ENCODE measurements around the gene IL1R2. TPM values are rescaled to one million over a fixed set of nuclear protein-coding genes. Genes with fewer than 3 reads are reported as not detected.

Gene IL1R2
- total and polyA plus RNA-seq, 9 of the 15 experiments (the other 6 are each of a cell fraction or from before 2014, with no cell fraction given) = 0.13 TPM; not detected in 8

- TF ChIP-seq SMC3 (conservative IDR thresholded peaks at IDR 0.05; ENCODE audit: insufficient read depth, low read depth, low read length) (no peak), KLF6 (CRISPR knock-in tag; IDR thresholded peaks at IDR 0.05; ENCODE audit: borderline replicate concordance) (no peak), CBFA2T2 (conservative IDR thresholded peaks at IDR 0.05) (peak; percentile 63), XRCC4 (IDR thresholded peaks at IDR 0.05; ENCODE audit: extremely low read depth, insufficient read depth, insufficient read length) (no peak), CREBBP (IDR thresholded peaks at IDR 0.05; ENCODE audit: low read depth, low read length) (no peak), ZNF431 (CRISPR knock-in tag; IDR thresholded peaks at IDR 0.05) (no peak), SNRNP70 (optimal IDR thresholded peaks at IDR 0.05; ENCODE audit: low read depth, low read length) (no peak), JUND (IDR thresholded peaks at IDR 0.05; ENCODE audit: borderline replicate concordance, low read depth, low read length) (peak; percentile 87), JUND (tag; IDR thresholded peaks at IDR 0.05; ENCODE audit: borderline replicate concordance, low read depth, low read length) (peak; percentile 89; the same call in 2 of the 3 replicates), SRF (CRISPR knock-in tag; IDR thresholded peaks at IDR 0.05) (no peak), ZNF655 (CRISPR knock-in tag; IDR thresholded peaks at IDR 0.05) (no peak), TAF9B (IDR thresholded peaks at IDR 0.05; ENCODE audit: partially characterized antibody) (no peak), ZBTB9 (CRISPR knock-in tag; IDR thresholded peaks at IDR 0.05) (no peak), CHD4 (IDR thresholded peaks at IDR 0.05; ENCODE audit: insufficient read depth, insufficient replicate concordance, low read depth, low read length, poor library complexity, severe bottlenecking) (no peak), ARID4B (CRISPR knock-in tag; IDR thresholded peaks at IDR 0.05) (no peak), ZNF561 (CRISPR knock-in tag; conservative IDR thresholded peaks at IDR 0.05) (no peak), NCOR1 (IDR thresholded peaks at IDR 0.05) (no peak), ZNF77 (CRISPR knock-in tag; IDR thresholded peaks at IDR 0.05) (no peak), KLF10 (CRISPR knock-in tag; IDR thresholded peaks at IDR 0.05) (no peak), MED1 (CRISPR knock-in tag; IDR thresholded peaks at IDR 0.05; ENCODE audit: borderline replicate concordance) (no peak), IRF9 (tag; IDR thresholded peaks at IDR 0.05) (peak; percentile 57; the same call in 1 of the 2 replicates), MAFK (IDR thresholded peaks at IDR 0.05; ENCODE audit: low read length) (peak; percentile 58; the same call in 1 of the 2 replicates)
Measured at GRCh38 chr2:102065675-102066252, 74.0 kb downstream of the IL1R2 start (continued).

All from K562 (cell line).